Activated CD4-positive, alpha-beta T cell treated with anti-CD3 and anti-CD28 coated beads, Interleukin-2, Interleukin-4, amounts not matched to agents 100 ng/mL and 50 ng/mL, durations not matched to agents 16 hours and 8 hours (primary cell): ENCODE results near the gene RFT1.
"Not testable (repeated sequence)": the region's sequence is repeated elsewhere in the genome, so short reads cannot be mapped to it uniquely, and the experiment has no call there.

Source experiments
- DNase-seq: peaks from one replicate; pipeline ENCODE4 v3.0.0-alpha.2; 2020; ENCODE audit warnings: low spot score

RFT1 gene

GRCh38 chr3:53069422-53070068 lies 60.7 kb downstream of the RFT1 start:
- no peak for DNase-seq

- no peak for DNase-seq
Observed at GRCh38 chr3:53068176-53068575, 62.1 kb downstream of the RFT1 start.

GRCh38 chr3:53067567-53067966 lies 62.7 kb downstream of the RFT1 start:
- no peak for DNase-seq

- no peak for DNase-seq
Observed at GRCh38 chr3:53065841-53066480, 64.3 kb downstream of the RFT1 start.

- no peak for DNase-seq
Observed at GRCh38 chr3:53062905-53063304, 67.3 kb downstream of the RFT1 start.

- no peak for DNase-seq
Observed at GRCh38 chr3:53056442-53056841, 73.8 kb downstream of the RFT1 start.

- DNase-seq: not testable (repeated sequence)
Observed at GRCh38 chr3:53054233-53054632, 76.0 kb downstream of the RFT1 start.

GRCh38 chr3:53051929-53052328 lies 78.3 kb downstream of the RFT1 start:
- no peak for DNase-seq

- no peak for DNase-seq
Observed at GRCh38 chr3:53049987-53050386, 80.2 kb downstream of the RFT1 start.

GRCh38 chr3:53046171-53047170 lies 83.8 kb downstream of the RFT1 start:
- peak; percentile 57 for DNase-seq

- DNase-seq: peak; percentile 71
Observed at GRCh38 chr3:53045518-53046170, 84.6 kb downstream of the RFT1 start, which contains the start of gene SFMBT1. SFMBT1 (minus strand) TSS chr3:53046073; CDS start chr3:52969128, 76,945 bp downstream.

- peak; percentile 34 for DNase-seq
Observed at GRCh38 chr3:53044711-53045517, 85.3 kb downstream of the RFT1 start.

- DNase-seq: peak; percentile 10
Observed at GRCh38 chr3:53044371-53044710, 85.9 kb downstream of the RFT1 start.

GRCh38 chr3:53043738-53044137 lies 86.5 kb downstream of the RFT1 start:
- DNase-seq: no peak

- no peak for DNase-seq
Observed at GRCh38 chr3:53042651-53043050, 87.6 kb downstream of the RFT1 start.

- DNase-seq: no peak
Observed at GRCh38 chr3:53040351-53040820, 89.8 kb downstream of the RFT1 start.

GRCh38 chr3:53039376-53039752 lies 90.9 kb downstream of the RFT1 start:
- DNase-seq: no peak

GRCh38 chr3:53038679-53039375 lies 91.4 kb downstream of the RFT1 start:
- no peak for DNase-seq
